Hepatocyte (in vitro differentiated cells): ENCODE measurements around the gene SPATS2.

ENCODE experiments used
- CTCF ChIP-seq: fragments of 200-600 bp; sonication (generic); IDR thresholded peaks from 2 replicates; pipeline ENCODE4 v1.5.1; 2016; ENCODE audit warnings: antibody characterized with exemption, mild to moderate bottlenecking; ENCODE audit not compliant: poor library complexity
- EZH2phosphoT487 ChIP-seq: fragments of 200-600 bp; sonication (generic); IDR thresholded peaks from one replicate; pipeline ENCODE4 v1.6.1; 2018; ENCODE audit warnings: antibody characterized with exemption, mild to moderate bottlenecking, low read depth, moderate library complexity; ENCODE audit not compliant: unreplicated experiment, severe bottlenecking

- TF ChIP-seq CTCF (peak; percentile 4), EZH2phosphoT487 (no peak)
Measured at GRCh38 chr12:49538510-49539403, 171.5 kb downstream of the SPATS2 start, which contains the start of gene KCNH3.
